Urothelium cell line (cell line): Measurements from ENCODE around the gene RECQL5.

Experiments
- DNase-seq: peaks from one replicate; pipeline ENCODE4 v3.0.0; 2011; ENCODE audit warnings: low spot score, mixed read lengths
- FAIRE-seq: peaks from 2 replicates; lab custom pipeline; 2011; peaks lifted over from hg19 to GRCh38; lab: Jason Lieb, UNC

Gene RECQL5

GRCh38 chr17:75666959-75667790 lies at the start of gene RECQL5, which contains the start of gene SAP30BP:
TSS of gene RECQL5 (minus strand) at chr17:75667154. CDS start at chr17:75666557, 597 bp downstream.
TSS of gene SAP30BP (plus strand) at chr17:75667338. CDS start at chr17:75667373, 35 bp downstream.
- DNase-seq (peak; percentile 100), FAIRE-seq (peak; percentile 44)

- FAIRE-seq, result no peak
- DNase-seq, result no peak
Measured at GRCh38 chr17:75712446-75712845, 45.5 kb upstream of the RECQL5 start.

- no peak for DNase-seq
- no peak for FAIRE-seq
Measured at GRCh38 chr17:75707079-75707571, 40.2 kb upstream of the RECQL5 start.

- no peak for FAIRE-seq
- no peak for DNase-seq
Measured at GRCh38 chr17:75706042-75706728, 39.2 kb upstream of the RECQL5 start.

GRCh38 chr17:75704963-75705875 lies 38.3 kb upstream of the RECQL5 start:
- no peak for FAIRE-seq

GRCh38 chr17:75703591-75703990 lies 36.6 kb upstream of the RECQL5 start:
- FAIRE-seq, result no peak

More at GRCh38 chr17:75704963-75705875, 38.3 kb upstream of the RECQL5 start:
- no peak for DNase-seq

GRCh38 chr17:75703191-75703590 lies 36.2 kb upstream of the RECQL5 start:
- DNase-seq (no peak), FAIRE-seq (no peak)

More at GRCh38 chr17:75703591-75703990, 36.6 kb upstream of the RECQL5 start:
- no peak for DNase-seq

GRCh38 chr17:75701288-75701687 lies 34.3 kb upstream of the RECQL5 start:
- FAIRE-seq (no peak), DNase-seq (no peak)

- FAIRE-seq (no peak), DNase-seq (no peak)
Measured at GRCh38 chr17:75698659-75699058, 31.7 kb upstream of the RECQL5 start.

GRCh38 chr17:75697651-75698291 lies 30.8 kb upstream of the RECQL5 start:
- DNase-seq, result no peak
- FAIRE-seq, result no peak

GRCh38 chr17:75695830-75696271 lies 28.9 kb upstream of the RECQL5 start:
- DNase-seq (no peak), FAIRE-seq (no peak)

- FAIRE-seq, result no peak
- no peak for DNase-seq
Measured at GRCh38 chr17:75695141-75695829, 28.3 kb upstream of the RECQL5 start.

- FAIRE-seq (no peak), DNase-seq (no peak)
Measured at GRCh38 chr17:75694536-75694935, 27.6 kb upstream of the RECQL5 start.

- no peak for FAIRE-seq
- DNase-seq, result peak; percentile 86
Measured at GRCh38 chr17:75693500-75694481, 26.8 kb upstream of the RECQL5 start.

- DNase-seq, result no peak
- no peak for FAIRE-seq
Measured at GRCh38 chr17:75692976-75693375, 26.0 kb upstream of the RECQL5 start.

GRCh38 chr17:75691801-75692626 lies 25.1 kb upstream of the RECQL5 start:
- FAIRE-seq (peak; percentile 50), DNase-seq (no peak)

- FAIRE-seq (no peak), DNase-seq (peak; percentile 41)
Measured at GRCh38 chr17:75691371-75691791, 24.4 kb upstream of the RECQL5 start.
